ENCODE data around the gene CCDC40. TPM values are rescaled to one million over a fixed set of nuclear protein-coding genes. Genes with fewer than 3 reads are reported as not detected.

CCDC40 gene
- total and polyA plus RNA-seq, 10 of the 15 experiments (the other 5 are each of a cell fraction or from before 2014, with no cell fraction given), result 0.06 to 0.10 TPM; not detected in 8

- no peak for TF ChIP-seq SMARCA5 (IDR thresholded peaks at IDR 0.05)
- no peak for TF ChIP-seq TCF7 (IDR thresholded peaks at IDR 0.05; ENCODE audit: borderline replicate concordance)
These were observed 67.1 kb downstream of the CCDC40 start (continued) for GRCh38 chr17:80103449-80104085.

- in situ Hi-C loops (cut with MboI), result no loop called here
These were observed 68.0 kb downstream of the CCDC40 start for GRCh38 chr17:80104321-80104955.

More at GRCh38 chr17:80104321-80104955, 68.0 kb downstream of the CCDC40 start:
- no TSS peak for BruUV-seq (replicated peaks)
- H2AFZ ChIP-seq (ENCODE audit: control insufficient read depth, low read depth, low read length), result no peak overlapping the region
- no peaks in the 10 kb centered on the region for H3K27me3 ChIP-seq (replicated peaks in 1 of 2; ENCODE audit: control insufficient read depth in 2 of 2, insufficient read depth in 2 of 2, low read length in 1 of 2)
- ChIA-PET RAD21 (ENCODE audit: unreplicated experiment) (no interaction called here), CTCF (no interaction called here), SMC1A (ENCODE audit: uncharacterized antibody, unreplicated experiment) (no interaction called here), POLR2A (no interaction called here)
- H3K4me2 ChIP-seq (ENCODE audit: control insufficient read depth, insufficient read depth), result no peak overlapping the region
- no peak overlapping the region for H3K9ac ChIP-seq (ENCODE audit: control insufficient read depth, insufficient read depth, low read length)
- TF ChIP-seq CTCF (IDR thresholded peaks at IDR 0.05 in 2 of 3, conservative IDR thresholded peaks at IDR 0.05 in 1 of 3; ENCODE audit: control insufficient read depth in 2 of 3, extremely low read depth in 1 of 3, insufficient read depth in 1 of 3, low read depth in 3 of 3, low read length in 3 of 3) (no peak), TCF12 (IDR thresholded peaks at IDR 0.05; ENCODE audit: low read depth, low read length) (no peak), CEBPZ (IDR thresholded peaks at IDR 0.05; ENCODE audit: low read depth, low read length) (no peak), WRNIP1 (IDR thresholded peaks at IDR 0.05; ENCODE audit: borderline replicate concordance, low read depth, low read length) (no peak)
- H3K4me1 ChIP-seq (ENCODE audit: control insufficient read depth, insufficient read depth, low read length), result peaks cover 16% of the 10 kb centered on the region
- DNase-seq (ENCODE audit: low read depth, low spot score), result no peak
- WGBS (ENCODE audit: insufficient coverage, insufficient replicate concordance, low lambda C conversion rate, missing lambda C conversion rate), result 67% methylated on average over 25 of the region's 26 CpGs
- intact Hi-C loops (cut with micrococcal nuclease; ENCODE audit: unreplicated experiment), result no loop called here
- ATAC-seq, result no peak
- H3K4me3 ChIP-seq, result no peak overlapping the region
- H3K79me2 ChIP-seq (ENCODE audit: control insufficient read depth, insufficient read depth, low read length), result no peaks in the 10 kb centered on the region; the same call in 1 of the 2 replicates
- H3K27ac ChIP-seq (ENCODE audit: control insufficient read depth, insufficient read depth), result no peak overlapping the region
- no peaks in the 10 kb centered on the region for H3K9me3 ChIP-seq (replicated peaks; ENCODE audit: control insufficient read depth, insufficient read depth, low read length)
- H3K36me3 ChIP-seq (ENCODE audit: control insufficient read depth in 2 of 2, insufficient read depth in 2 of 2, low read length in 1 of 2), result no peaks in the 10 kb centered on the region
- FAIRE-seq, result no peak
- H4K20me1 ChIP-seq (ENCODE audit: control insufficient read depth, insufficient read depth), result no peaks in the 10 kb centered on the region
